ENCODE results near the gene LGR5. TPM values are rescaled to one million over a fixed set of nuclear protein-coding genes. Genes with fewer than 3 reads are reported as not detected.
A peak's percentile ranks its signal among the peaks of the same experiment; 100 is the strongest.

LGR5 gene
- total and polyA plus RNA-seq, 9 of the 15 experiments (the other 6 are each of a cell fraction or from before 2014, with no cell fraction given): not detected

GRCh38 chr12:71567537-71567936 is 127.9 kb downstream of the LGR5 start (continued):
- TF ChIP-seq CEBPG (CRISPR knock-in tag; IDR thresholded peaks at IDR 0.05): peak; percentile 39; the same call in 1 of the 2 replicates
- 0 out of 4 replicates have a peak, but pooled peaks of 1 of the 2 experiments have one; percentile 16 for TF ChIP-seq CEBPG (tag; conservative IDR thresholded peaks at IDR 0.05 in 1 of 2, IDR thresholded peaks at IDR 0.05 in 1 of 2)
- no peak for TF ChIP-seq U2AF2 (optimal IDR thresholded peaks at IDR 0.05; ENCODE audit: low read depth, low read length)
- TF ChIP-seq THAP12 (CRISPR knock-in tag; IDR thresholded peaks at IDR 0.05): no peak
- no peak for TF ChIP-seq POLR2H (tag; IDR thresholded peaks at IDR 0.05; ENCODE audit: low read depth)
- peak; percentile 31; the same call in 1 of the 2 replicates for TF ChIP-seq CBFA2T3 (IDR thresholded peaks at IDR 0.05)
- TF ChIP-seq TAF1 (IDR thresholded peaks at IDR 0.05; ENCODE audit: control insufficient read depth, extremely low read depth, insufficient read depth, low read length, severe bottlenecking): no peak
- no peak for TF ChIP-seq ZHX1 (conservative IDR thresholded peaks at IDR 0.05; ENCODE audit: low read length)
- TF ChIP-seq NFE2 (IDR thresholded peaks at IDR 0.05; ENCODE audit: low read depth): peak; percentile 42; the same call in 1 of the 2 replicates
- TF ChIP-seq CLOCK (CRISPR knock-in tag; IDR thresholded peaks at IDR 0.05; ENCODE audit: borderline replicate concordance): no peak
- no peak for TF ChIP-seq SMAD3 (CRISPR knock-in tag; conservative IDR thresholded peaks at IDR 0.05)
- no peak for TF ChIP-seq SRSF7 (optimal IDR thresholded peaks at IDR 0.05; ENCODE audit: low read depth, low read length)
- no peak for TF ChIP-seq ZNF695 (CRISPR knock-in tag; IDR thresholded peaks at IDR 0.05)
- peak; percentile 54 to 58 for TF ChIP-seq RAD21 (CRISPR knock-in tag; conservative IDR thresholded peaks at IDR 0.05 in 1 of 2, IDR thresholded peaks at IDR 0.05 in 1 of 2)
- TF ChIP-seq JUND (IDR thresholded peaks at IDR 0.05; ENCODE audit: borderline replicate concordance, low read depth, low read length): peak; percentile 27; the same call in 1 of the 2 replicates
- no peak; the same call in 2 of the 3 replicates for TF ChIP-seq JUND (tag; IDR thresholded peaks at IDR 0.05; ENCODE audit: borderline replicate concordance, low read depth, low read length)
- TF ChIP-seq GABPB2 (CRISPR knock-in tag; conservative IDR thresholded peaks at IDR 0.05): no peak
- TF ChIP-seq ZNF134 (CRISPR knock-in tag; conservative IDR thresholded peaks at IDR 0.05): no peak
- TF ChIP-seq MXI1 (IDR thresholded peaks at IDR 0.05; ENCODE audit: low read depth, low read length): no peak
- no peak for TF ChIP-seq SPI1 (IDR thresholded peaks at IDR 0.05; ENCODE audit: borderline replicate concordance, low read depth, low read length)
- no peak for TF ChIP-seq ZNF146 (CRISPR knock-in tag; IDR thresholded peaks at IDR 0.05; ENCODE audit: unreplicated experiment)

Measured in K562 (cell line).